Caki2 (cell line): Measurements from ENCODE around the gene PRAMEF11. TPM values are rescaled to one million over a fixed set of nuclear protein-coding genes. Genes with fewer than 3 reads are reported as not detected.

Source experiments
- DNase-seq: peaks from one replicate; pipeline ENCODE4 v3.0.0-alpha.2; 2015; ENCODE audit warnings: low read depth
- in situ Hi-C: cut with HindIII; loops from 2 replicates; pipeline ENCODE4 v1.10.0; 2016; ENCODE audit warnings: low sequenced_read_pairs, low pct_unique_long_range_greater_than_20kb, mixed read lengths
- total RNA-seq: library from RNA; depleted of rRNA; stranded (reverse); fragments of >200 nt; shearing (Covaris generic); gene quantifications from 2 replicates; pipeline ENCODE4 v1.2.3, GENCODE V29; 2014; ENCODE audit warnings: low replicate concordance; rRNA removed

PRAMEF11 gene
- total RNA-seq, 1 experiment from 2014 or later: not detected

- in situ Hi-C loops: no loop called here
- no peak for DNase-seq
These were observed 54.2 kb downstream of the PRAMEF11 start for GRCh38 chr1:12776801-12777557.

- in situ Hi-C loops: no loop called here
- no peak for DNase-seq
These were observed 55.8 kb downstream of the PRAMEF11 start for GRCh38 chr1:12775443-12775842.

DNA sequence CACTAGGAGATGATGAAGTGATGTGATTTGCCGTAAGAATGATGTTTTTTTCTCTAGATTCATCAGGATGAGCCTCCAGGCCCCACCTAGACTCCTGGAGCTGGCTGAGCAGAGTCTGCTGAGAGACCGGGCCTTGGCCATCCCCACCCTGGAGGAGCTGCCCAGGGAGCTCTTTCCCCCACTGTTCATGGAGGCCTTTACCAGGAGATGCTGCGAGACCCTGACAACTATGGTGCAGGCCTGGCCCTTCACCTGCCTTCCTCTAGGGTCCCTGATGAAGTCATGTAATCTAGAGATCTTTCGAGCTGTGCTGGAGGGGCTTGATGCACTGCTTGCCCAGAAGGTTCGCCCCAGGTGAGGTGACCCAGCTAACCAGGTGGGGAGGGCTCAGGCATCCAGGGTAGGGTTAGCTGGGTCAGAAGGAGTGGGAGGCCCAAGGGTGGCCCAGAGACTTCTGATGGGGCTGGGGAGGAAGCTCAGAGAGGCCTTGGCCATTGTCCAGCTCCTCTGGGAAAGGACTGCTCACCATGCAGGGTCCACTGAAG is 56.3 kb downstream of the PRAMEF11 start:
- in situ Hi-C loops: no loop called here
- DNase-seq: no peak

Other genes starting within 250 kb of the PRAMEF11 start
- 489 and 550 TPM in 2 replicates for gene DHRS3, start 213.2 kb downstream of the PRAMEF11 start, total RNA-seq
- gene AADACL4, start 187.3 kb downstream of the PRAMEF11 start, total RNA-seq: not detected in 2 replicates
- gene AADACL3, start 115.3 kb downstream of the PRAMEF11 start, total RNA-seq: not detected in 2 replicates
- not detected in 2 replicates for gene CFAP107, start 85.2 kb downstream of the PRAMEF11 start, total RNA-seq
- gene PRAMEF12, start 57.7 kb downstream of the PRAMEF11 start, total RNA-seq: not detected in 2 replicates
- gene PRAMEF1, start 40.0 kb downstream of the PRAMEF11 start, total RNA-seq: not detected in 2 replicates
- gene HNRNPCL1, start 17.3 kb upstream of the PRAMEF11 start, total RNA-seq: not detected in 2 replicates
- gene PRAMEF2, start 25.7 kb upstream of the PRAMEF11 start, total RNA-seq: not detected in 2 replicates
- gene PRAMEF4, start 54.8 kb upstream of the PRAMEF11 start, total RNA-seq: not detected in 2 replicates
- not detected in 2 replicates for gene PRAMEF10, start 66.9 kb upstream of the PRAMEF11 start, total RNA-seq
- not detected in 2 replicates for gene PRAMEF7, start 85.2 kb upstream of the PRAMEF11 start, total RNA-seq
- gene PRAMEF6, start 116.2 kb upstream of the PRAMEF11 start, total RNA-seq: not detected in 2 replicates
- not detected in 2 replicates for gene PRAMEF27, start 225.2 kb upstream of the PRAMEF11 start, total RNA-seq
- gene HNRNPCL3, start 229.4 kb upstream of the PRAMEF11 start, total RNA-seq: not detected in 2 replicates
- gene PRAMEF25, start 239.4 kb upstream of the PRAMEF11 start, total RNA-seq: not detected in 2 replicates